Stimulated activated CD4-positive, alpha-beta T cell treated with anti-CD3 and anti-CD28 coated beads, Interleukin-4, amount 100 ng/mL, for 48 hours (primary cell): ENCODE measurements around the gene ANGPT4.

Source experiments
- DNase-seq, 2 donors: peaks; one replicate each; pipeline ENCODE4 v3.0.0-alpha.2; 2020; ENCODE audit warnings: low read depth in 2 of 2

The ANGPT4 gene

DNA sequence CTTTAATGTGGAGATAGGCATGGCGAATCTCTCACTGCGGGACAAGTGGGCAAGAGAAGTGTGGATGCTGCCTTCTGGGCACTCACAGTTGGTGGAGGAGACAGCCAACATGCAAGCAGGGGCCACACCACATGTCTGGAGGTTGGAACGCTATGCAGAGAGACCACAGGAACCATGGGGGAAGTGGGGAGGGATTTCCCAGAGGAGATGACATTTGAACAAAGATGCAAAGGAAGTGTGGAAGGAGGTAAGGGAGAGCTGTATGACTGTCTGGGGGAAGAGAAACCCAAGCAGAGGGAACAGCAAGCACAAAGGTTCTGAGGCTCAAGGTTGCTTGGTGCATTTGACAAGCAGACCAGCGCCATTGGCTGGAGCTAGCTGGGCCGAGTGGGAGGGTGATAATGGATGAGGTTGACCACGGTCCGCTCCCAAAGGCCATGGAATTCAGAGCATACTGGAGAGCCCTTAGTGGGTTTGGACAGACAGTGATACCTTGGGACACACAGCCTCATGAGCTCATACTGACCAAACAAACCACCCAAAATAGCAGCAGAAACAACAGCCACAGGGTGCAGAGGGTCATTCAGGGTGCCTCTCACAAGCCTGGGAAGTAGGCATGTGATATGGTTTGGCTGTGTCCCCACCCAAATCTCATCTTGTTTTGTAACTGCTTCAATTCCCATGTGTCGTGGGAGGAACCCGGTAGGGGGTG is 90.3 kb downstream of the ANGPT4 start:
- no peak for DNase-seq

DNA sequence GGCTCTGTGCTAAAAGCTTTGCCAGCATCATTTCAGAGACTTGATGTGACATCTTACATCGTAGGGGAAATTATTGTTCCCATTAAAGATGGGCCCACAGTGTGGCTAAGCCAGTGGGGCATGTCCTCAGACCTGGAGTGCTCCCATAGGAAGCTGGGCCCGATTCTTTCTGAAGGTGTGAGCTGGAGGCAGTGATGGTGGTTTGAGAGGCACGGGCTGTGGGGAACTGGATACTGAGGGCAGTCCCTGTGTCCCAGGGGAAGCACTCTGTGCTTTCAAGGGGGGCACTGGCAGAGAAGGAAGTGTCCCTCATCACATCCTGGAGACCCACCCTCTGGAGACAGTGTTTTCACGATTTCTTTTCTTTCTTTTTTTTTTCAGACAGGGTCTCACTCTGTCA is 91.2 kb downstream of the ANGPT4 start:
- no peak for DNase-seq

DNA sequence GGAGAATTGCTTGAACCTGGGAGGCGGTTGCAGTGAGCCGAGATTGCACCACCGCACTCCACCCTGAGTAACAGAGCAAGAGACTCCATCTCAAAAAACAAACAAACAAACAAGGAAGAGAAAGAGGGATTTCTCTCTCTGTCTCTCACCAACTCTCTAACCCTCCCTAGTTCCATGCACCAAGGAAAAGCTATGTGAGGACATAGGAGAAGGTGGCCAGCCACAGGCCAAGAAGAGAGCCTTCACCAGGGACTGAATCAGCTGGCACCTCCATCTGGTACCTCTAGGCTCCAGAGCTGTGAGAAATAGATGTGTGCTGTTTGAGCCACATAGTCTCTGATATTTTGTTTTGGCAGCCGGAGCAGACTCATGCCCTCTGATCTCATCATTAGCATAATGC is 91.6 kb downstream of the ANGPT4 start:
- DNase-seq, result no peak

DNA sequence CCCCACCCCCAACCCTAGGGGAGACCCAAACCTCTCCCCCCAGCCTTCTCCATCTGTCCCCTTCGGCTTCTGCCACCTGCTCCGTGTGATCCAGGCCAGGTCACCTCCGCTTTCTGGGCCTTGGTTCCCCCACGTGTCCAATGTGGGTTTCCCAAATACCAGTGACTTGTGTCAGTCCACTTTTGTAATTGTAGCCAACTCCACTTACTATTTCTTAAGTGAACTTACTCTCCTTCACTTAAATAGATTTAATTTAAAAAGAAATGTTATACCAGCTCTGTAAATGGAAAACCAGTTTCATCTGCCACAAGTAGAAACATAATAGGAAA is 92.6 kb downstream of the ANGPT4 start:
- no peak for DNase-seq

DNA sequence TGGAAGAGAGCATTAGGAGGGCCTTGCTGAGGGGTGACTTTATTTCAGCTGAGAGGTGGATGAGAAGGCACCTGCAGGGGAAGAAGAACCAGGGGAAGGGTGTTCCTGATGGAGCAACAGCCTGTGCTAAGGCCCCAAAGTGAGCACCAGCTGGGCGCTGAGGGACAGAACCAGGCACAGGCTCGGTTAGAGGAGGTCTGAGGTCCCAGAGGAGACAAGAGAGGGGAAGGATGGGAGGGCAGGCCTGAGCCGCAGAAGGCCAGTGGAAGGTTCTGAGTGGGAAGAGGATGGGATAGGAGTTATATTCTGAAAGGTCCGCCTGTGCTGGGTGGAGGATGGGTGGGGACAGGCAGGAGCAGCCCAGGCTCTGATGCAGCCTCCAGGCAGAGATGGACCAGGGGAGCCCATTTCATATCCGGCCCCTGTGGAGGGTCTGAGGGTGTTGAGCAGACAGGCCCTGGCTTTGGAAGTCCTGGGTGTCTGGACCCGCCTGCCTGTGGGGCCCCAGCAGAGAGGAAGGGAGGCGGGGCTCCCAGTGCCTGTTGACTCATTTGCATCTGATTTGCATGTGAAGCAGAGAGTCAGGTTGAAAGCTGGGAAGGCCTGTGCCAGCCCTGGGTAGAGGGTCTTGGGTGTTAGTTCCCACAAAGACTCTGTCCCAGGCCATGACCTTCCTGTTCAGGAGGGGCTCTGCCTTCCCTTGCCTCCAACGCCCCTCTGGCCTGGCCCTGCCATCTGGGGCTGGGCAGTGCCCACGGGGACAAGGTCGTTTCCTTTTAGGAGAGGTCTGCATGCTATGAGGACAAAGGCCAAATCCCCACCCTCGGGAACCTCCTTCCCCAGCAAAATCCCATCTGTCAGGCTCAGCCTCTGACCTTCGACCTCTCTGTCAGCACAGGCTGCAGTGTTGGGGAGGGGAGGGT is 93.2 kb downstream of the ANGPT4 start:
- no peak for DNase-seq

DNA sequence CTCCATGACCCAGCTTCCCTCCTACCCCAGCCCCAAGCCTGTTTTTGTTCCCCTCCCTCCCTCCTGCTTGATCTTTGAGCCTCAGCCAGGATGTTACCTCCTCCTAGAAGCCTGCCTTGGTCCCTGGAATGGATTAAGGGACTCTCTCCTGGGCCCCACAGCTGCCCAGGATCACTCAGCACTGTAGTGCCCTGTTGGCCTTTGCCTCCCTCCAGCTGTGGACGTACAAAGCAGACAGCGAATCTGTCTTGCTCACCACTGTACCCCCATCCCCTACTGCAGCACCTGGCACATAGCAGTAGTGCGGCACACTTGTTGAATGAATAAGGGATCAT is 94.4 kb downstream of the ANGPT4 start:
- no peak for DNase-seq

DNA sequence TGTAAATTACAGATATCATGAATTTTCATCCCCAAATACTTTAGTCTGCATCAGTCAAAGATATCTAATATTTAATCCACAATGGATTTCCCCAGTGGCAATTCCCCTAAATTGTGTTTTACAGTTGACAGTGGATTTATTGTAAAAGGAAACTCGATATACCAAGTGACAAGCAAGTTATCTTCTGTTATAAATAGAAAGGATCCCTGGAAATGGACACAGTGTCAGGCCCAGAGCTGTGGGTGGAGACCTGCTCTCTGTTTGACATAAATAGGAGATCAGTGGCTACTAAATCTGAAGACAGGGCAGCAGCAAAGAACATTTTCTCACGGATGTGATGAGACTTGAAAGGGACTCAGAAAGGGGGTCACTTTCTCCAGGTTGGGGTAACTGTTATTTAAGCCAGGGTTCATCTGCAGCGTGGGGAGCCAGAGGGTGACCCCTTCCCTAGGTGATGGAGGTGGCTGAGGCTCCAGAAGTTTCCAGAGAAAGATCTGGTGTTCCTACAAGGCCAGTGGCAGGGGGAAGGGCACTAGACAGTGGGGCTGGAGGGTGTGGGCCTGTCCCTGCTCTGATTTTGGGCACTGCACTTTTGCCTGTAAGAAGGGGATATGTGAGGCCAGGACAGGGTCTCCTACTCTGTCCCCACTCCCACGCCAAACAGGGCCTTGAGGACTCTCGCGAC is 94.9 kb downstream of the ANGPT4 start:
- DNase-seq, result no peak

DNA sequence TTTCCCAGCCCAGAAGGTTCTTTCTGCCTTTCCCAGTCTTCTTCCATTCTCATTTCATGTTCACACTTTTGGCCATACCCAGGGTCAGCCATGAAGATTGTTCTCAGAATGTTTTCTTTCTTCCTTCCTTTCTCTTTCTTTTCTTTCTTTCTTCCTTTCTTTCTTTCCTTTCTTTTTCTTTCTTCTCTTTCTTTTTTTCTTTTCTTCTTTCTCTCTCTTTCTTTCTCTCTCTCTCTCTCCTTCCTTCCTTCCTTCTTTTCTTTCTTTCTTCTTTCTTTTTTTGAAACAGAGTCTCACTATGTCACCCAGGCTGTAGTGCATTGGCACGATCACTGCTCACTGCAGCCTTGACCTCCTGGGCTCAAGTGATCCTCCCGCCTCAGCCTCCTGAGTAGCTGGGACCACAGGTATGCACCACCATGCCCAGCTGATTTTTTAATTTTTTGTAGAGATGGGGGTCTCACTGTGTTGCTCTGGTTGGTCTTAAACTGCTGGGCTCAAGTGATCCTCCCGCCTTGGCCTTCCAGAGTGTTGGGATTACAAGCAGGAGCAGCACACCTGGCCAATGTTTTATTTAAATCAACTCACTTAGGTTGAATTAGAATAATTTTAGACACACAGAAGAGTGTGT is 95.7 kb downstream of the ANGPT4 start:
- no peak for DNase-seq
